Measurements from ENCODE around the gene ZNF516.

ZNF516 gene

GRCh38 chr18:76458522-76459311, 36.3 kb downstream of the ZNF516 start:
- H3K4me3 ChIP-seq (ENCODE audit: low read length): no peak overlapping the region
- no peak for TF ChIP-seq CTCF (conservative IDR thresholded peaks at IDR 0.05; ENCODE audit: low read length)
- no peak for DNase-seq (ENCODE audit: low read depth)

GRCh38 chr18:76457957-76458356, 37.1 kb downstream of the ZNF516 start:
- no peak overlapping the region for H3K4me3 ChIP-seq (ENCODE audit: low read length)
- TF ChIP-seq CTCF (conservative IDR thresholded peaks at IDR 0.05; ENCODE audit: low read length): no peak
- no peak for DNase-seq (ENCODE audit: low read depth)

- no peak for DNase-seq (ENCODE audit: low read depth)
- no peak for TF ChIP-seq CTCF (conservative IDR thresholded peaks at IDR 0.05; ENCODE audit: low read length)
- H3K4me3 ChIP-seq (ENCODE audit: low read length): no peak overlapping the region
Observed at GRCh38 chr18:76457475-76457874, 37.6 kb downstream of the ZNF516 start.

GRCh38 chr18:76456823-76457222, 38.2 kb downstream of the ZNF516 start:
- no peak overlapping the region for H3K4me3 ChIP-seq (ENCODE audit: low read length)
- TF ChIP-seq CTCF (conservative IDR thresholded peaks at IDR 0.05; ENCODE audit: low read length): no peak
- no peak for DNase-seq (ENCODE audit: low read depth)

- no peak for TF ChIP-seq CTCF (conservative IDR thresholded peaks at IDR 0.05; ENCODE audit: low read length)
- no peak for DNase-seq (ENCODE audit: low read depth)
- H3K4me3 ChIP-seq (ENCODE audit: low read length): no peak overlapping the region
Observed at GRCh38 chr18:76456018-76456750, 38.9 kb downstream of the ZNF516 start.

- TF ChIP-seq CTCF (conservative IDR thresholded peaks at IDR 0.05; ENCODE audit: low read length): no peak
- no peak overlapping the region for H3K4me3 ChIP-seq (ENCODE audit: low read length)
- no peak for DNase-seq (ENCODE audit: low read depth)
Observed at GRCh38 chr18:76455003-76455676, 39.9 kb downstream of the ZNF516 start.
